Fibroblast of upper back skin (primary cell): ENCODE measurements around the gene CRTAC1.

Experiments
- DNase-seq: peaks from one replicate; pipeline ENCODE4 v3.0.0-alpha.2; 2013

Gene CRTAC1

DNA sequence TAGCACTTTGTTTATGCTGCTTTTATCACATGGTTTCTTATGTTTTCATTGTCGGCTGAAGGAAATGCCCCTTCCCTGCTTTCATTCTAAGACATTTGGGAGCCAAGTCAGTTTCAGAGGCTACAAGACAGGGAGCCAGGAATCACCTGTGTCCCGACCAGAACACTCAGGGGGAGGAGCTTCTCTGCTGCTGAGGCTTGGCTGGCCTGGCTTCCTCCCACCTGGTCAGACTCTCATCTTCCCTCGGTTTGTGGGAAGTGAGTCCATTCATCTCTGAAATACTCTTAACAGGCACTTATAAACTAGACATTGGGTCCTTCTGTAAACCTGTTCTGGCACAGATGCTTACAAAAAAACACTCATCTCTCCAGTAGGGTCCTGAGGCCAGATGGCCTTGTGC, 200.4 kb downstream of the CRTAC1 start:
- no peak for DNase-seq

DNA sequence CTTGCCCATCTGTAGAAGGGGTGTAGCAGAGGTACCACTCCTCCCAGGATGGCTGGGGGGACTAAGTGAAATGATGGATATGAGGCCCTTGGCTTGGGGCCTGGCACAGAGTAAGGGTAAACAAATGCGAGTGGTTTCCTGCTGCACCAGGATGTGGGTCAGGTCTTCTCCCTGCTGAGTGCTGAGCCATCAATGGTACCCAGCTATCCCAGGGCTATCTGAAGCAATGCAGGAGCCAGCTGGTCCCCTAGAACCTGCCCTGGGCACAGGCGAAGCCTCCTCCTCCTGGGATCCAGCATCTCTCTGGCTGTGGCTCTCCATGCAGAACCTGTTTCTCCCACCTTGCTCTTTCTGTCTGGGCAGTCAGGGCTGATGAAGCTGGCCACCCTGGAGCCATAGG, 201.7 kb downstream of the CRTAC1 start:
- no peak for DNase-seq

DNA sequence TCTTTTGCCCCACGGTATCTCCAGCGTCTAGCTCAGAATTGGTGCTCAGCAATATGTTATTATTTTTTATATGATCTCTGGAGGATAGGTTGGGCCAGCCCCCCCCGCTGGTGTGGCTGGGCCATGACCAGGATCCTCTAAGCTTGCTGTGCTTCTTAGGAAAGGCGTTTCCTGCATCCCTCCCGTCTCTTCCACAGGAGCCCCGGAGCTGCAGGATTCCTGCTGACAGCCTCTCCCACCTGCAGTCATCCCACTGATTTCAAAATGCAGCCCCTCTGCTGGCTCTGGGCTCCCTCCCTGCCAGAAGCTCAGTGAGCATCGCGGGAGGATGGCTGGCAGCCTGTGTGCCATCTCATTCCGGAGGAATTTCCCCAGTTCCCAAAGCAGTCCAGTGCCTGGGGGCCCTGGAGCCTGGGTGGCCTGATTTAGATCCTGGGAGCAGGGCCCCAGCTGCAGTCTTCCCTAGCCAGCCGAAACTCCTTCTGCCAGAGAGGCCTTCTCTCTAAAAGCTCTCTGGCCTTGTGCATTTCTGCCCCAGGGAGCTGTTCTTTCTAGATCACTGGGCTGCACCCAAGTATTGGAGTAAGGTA, 202.6 kb downstream of the CRTAC1 start:
- no peak for DNase-seq

DNA sequence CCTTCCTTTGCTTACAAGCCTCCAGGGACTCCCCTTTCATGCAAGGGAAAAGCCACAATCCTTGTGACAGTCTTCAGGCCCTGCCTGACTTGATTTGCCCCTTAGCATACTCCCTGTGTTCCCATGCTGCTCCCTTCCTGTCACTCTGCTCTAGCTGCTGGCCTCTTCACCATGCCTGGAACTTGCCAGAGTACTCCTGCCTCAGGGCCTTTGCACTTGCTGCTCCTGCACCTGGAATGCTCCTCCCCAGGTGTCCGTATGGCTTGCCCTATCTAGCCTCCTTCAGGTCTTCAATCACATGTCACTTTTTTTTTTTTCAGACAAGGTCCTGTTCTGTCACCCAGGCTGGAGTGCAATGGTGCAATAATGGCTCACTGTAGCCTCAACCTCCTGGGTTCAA, 203.5 kb downstream of the CRTAC1 start:
- no peak for DNase-seq

DNA sequence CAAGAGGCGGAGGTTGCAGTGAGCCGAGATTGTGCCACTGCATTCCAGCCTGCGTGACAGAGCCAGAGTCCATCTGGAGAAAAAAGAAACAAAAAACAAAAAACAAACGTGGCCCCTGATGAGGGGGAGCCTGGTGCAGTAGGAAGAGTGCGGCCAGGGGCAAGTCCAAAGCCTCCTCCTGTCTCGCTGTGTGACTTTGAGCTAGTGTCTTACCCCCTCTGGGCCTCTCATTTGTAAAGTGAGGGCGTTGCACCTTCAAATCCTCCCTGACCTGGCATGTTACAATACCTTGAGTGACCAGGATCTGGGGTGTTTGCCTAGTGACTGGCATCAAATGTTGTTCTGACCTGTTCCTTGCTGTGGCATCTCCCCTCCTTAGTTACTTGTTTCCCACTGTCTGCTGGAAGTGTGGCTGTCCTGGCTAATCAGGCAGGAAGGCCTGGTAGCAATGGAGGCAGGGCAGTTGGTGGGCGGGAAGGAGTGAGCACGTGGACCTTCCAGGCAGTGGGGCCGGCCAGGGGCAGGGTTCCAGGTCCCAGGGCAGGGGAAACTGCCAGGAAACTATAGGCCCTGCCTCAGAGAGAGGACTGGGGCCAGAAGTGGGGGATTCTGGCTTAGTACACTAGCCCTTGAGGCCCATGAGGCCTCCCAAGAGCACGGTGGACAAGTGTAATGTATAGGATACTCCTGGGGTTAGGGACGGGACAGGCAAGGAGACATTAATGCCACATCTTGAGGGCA, 205.2 kb downstream of the CRTAC1 start:
- no peak for DNase-seq

DNA sequence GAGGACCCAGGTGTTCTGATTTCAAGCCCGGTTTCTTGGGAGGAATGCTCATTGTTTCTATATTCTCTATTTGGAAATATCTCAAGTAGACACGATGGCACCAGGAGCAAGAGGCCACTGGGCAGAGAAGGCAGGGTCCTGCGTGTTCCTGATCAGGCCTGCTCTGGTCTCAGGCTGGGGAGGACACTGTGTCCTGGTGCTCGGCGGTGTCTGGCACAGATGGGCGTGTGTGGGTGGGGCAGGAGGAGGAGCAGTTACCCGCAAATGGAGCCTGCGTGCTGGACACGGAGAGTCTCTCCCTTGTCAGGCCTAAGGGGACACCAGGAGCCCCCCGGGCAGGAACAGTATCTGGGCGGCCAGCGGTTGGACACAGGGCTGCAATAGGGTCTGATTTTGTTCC, 206.7 kb downstream of the CRTAC1 start:
- no peak for DNase-seq

DNA sequence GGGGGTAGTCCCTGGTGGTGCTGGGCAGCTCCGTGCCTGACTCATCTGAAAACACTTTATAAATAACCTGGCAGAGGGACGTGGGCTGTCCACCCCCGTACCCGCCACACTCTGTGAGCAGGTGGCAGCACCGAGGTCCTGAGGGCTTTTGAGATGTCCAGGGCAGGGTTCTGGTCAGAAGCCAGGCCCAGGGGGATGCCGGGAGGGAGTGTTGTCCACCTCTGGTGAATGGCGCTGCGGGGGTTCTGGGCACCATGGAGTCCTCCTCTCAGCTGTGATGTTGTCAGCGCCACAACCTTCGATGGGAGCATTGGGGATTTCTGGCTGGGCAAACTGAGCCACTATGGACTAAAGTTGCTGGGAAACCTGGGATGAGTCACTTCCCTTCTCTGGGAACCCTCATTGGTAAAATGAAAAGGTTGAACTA, 208.1 kb downstream of the CRTAC1 start:
- DNase-seq = no peak

DNA sequence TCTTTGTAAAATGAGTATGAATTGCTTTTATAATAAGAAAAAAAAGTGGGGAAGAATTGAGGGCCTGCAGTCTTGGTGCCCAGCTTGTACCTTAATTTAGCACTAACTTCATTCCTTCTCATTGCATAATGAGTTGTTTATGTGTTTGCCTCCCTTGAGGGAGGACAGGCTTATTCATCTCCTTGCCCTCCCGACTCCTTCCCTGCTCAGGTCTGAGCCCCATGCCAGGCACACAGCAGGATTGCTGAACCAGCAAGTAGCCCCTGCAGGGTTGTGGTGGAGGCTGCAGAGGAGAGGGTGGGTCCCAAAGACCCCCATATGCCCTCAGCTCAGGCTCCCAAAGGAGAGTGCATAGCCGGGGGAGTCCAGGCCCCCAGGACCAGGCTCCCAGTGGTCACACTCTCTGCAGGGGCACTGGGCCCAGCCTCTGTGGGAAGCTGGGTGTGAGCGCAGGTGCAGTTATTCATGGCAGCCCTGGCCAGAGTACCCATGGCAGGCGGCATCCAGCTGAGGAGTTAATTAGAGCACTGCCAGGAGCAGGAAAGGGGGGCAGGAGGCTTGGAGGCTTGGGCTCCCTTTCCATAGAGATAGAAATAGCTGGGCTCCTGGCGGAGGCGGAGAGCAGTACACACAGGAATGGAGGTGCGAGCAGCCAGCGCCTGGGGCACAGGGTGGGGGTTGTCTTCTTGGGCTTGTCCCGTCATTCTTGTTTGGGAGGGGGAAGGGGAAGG, 208.9 kb downstream of the CRTAC1 start:
- DNase-seq = no peak

DNA sequence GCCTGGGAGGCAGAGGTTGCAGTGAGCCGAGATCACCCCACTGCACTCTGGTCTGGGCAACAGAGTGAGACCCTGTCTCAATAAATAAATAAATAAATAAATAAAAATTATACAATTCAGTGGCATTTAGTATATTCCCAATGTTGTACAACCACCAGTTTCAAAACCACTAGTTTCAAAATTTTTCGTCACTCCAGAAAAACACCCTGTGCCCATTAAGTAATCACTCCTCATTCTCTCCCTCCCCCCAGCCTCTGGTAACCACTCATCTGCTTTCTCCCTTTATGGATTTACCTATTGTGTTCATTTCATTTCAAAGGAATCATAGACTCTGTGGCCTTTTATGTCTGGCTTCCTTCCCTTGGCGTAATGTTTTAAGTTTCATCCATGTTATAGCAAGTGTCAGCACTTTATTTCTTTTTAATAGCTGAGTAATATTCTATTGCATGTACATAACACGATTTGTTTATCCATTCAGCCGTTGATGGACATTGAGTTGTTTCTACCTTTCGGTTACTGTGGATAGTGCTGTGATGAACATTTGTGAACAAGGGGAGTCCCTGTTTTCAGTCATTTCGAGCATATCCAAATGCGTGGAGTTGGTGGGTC, 210.2 kb downstream of the CRTAC1 start:
- no peak for DNase-seq

DNA sequence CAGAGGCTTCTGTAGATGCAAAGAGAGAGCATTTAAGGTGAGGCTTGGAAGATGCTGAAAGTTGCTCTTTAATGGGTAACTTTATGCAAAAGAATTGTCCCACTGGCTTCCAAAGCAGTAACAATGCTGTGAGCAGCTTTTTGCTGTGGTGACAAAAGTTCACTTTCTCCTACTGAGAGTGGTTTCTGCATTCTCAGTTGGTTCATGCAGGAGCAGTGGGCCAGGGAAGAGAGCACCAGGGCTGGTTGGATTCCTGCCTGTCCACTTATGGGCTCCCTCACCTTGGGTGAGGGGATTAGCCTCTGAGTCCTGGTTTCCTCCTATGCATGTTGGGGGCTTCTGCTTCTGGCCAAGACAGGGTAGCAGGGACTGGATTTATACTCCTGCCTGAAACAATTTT, 211.8 kb downstream of the CRTAC1 start:
- DNase-seq = no peak

DNA sequence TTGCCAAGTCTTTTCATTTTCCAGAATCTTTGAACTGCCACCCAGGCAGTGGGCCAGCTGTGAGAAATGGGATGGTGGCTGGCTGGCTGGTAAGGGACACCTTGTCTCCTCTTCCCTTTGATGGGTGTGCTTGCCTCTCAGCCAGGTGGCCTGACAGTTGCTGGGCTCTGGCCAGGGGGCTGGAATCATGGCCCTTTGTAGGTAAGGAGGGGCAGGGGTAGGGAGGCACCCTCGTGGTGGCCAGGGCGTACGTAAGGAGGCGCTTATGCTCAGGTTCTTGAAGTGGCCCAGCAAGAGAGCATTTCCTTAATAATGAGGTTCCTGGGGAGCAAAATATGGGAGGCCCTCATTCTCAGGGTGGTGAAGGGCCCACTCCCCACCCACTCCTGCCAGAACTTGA, 213.8 kb downstream of the CRTAC1 start:
- DNase-seq = no peak
